Activated T-helper 17 cell treated with anti-CD3 and anti-CD28 coated beads, Interleukin-2, amount 50 U/mL, for 72 hours (primary cell): Measurements from ENCODE around the gene NOL3. TPM values are rescaled to one million over a fixed set of nuclear protein-coding genes. Genes with fewer than 3 reads are reported as not detected.

ENCODE experiments used
- ATAC-seq: fragments of 150-1000 bp; cut with Tn5 transposase; replicated peaks from 2 replicates; pipeline ENCODE4 v1.10.0; 2021; ENCODE audit warnings: mild to moderate bottlenecking, moderate library complexity
- H3K27ac Mint-ChIP-seq: one replicate; pipeline ENCODE4 v1.8.0; 2022; ENCODE audit warnings: mixed read lengths
- H3K27me3 Mint-ChIP-seq: one replicate; pipeline ENCODE4 v1.8.0; 2022; ENCODE audit warnings: mixed read lengths
- H3K36me3 Mint-ChIP-seq: one replicate; pipeline ENCODE4 v1.8.0; 2022; ENCODE audit warnings: low read depth, mild to moderate bottlenecking, mixed read lengths
- H3K4me1 Mint-ChIP-seq: one replicate; pipeline ENCODE4 v1.8.0; 2022; ENCODE audit warnings: mixed read lengths
- H3K4me3 Mint-ChIP-seq: one replicate; pipeline ENCODE4 v1.8.0; 2022; ENCODE audit warnings: mild to moderate bottlenecking, mixed read lengths
- H3K9me3 Mint-ChIP-seq: one replicate; pipeline ENCODE4 v1.8.0; 2022; ENCODE audit warnings: mixed read lengths
- total RNA-seq, 2 donors: library from RNA; stranded (reverse); gene quantifications; one replicate each; pipeline ENCODE4 v1.2.3, GENCODE V29; 2022

Gene NOL3
- total RNA-seq, 2 donors from 2014 or later = 30.0 to 194 TPM

GRCh38 chr16:67185651-67186134 lies 15.4 kb downstream of the NOL3 start:
- Mint-ChIP-seq H3K4me3 (no peak overlapping the region), H3K27ac (peak overlapping the region; percentile 65), H3K9me3 (no peaks in the 10 kb centered on the region), H3K27me3 (no peaks in the 10 kb centered on the region), H3K4me1 (peaks cover 8% of the 10 kb centered on the region), H3K36me3 (peaks cover 5% of the 10 kb centered on the region)
- no peak for ATAC-seq

GRCh38 chr16:67186550-67186950 lies 16.2 kb downstream of the NOL3 start:
- Mint-ChIP-seq H3K27ac (no peak overlapping the region), H3K4me1 (peaks cover 13% of the 10 kb centered on the region)
- ATAC-seq = no peak

GRCh38 chr16:67187175-67187890 lies 17.0 kb downstream of the NOL3 start:
- Mint-ChIP-seq H3K27me3 (no peaks in the 10 kb centered on the region), H3K36me3 (peaks cover 5% of the 10 kb centered on the region), H3K4me3 (no peak overlapping the region), H3K9me3 (no peaks in the 10 kb centered on the region), H3K4me1 (peaks cover 15% of the 10 kb centered on the region), H3K27ac (no peak overlapping the region)
- ATAC-seq = no peak

More at GRCh38 chr16:67186550-67186950, 16.2 kb downstream of the NOL3 start:
- no peaks in the 10 kb centered on the region for H3K9me3 Mint-ChIP-seq
- H3K27me3 Mint-ChIP-seq = no peaks in the 10 kb centered on the region
- H3K4me3 Mint-ChIP-seq = no peak overlapping the region
- peaks cover 5% of the 10 kb centered on the region for H3K36me3 Mint-ChIP-seq

- Mint-ChIP-seq H3K4me3 (no peak overlapping the region), H3K27me3 (no peaks in the 10 kb centered on the region), H3K9me3 (no peaks in the 10 kb centered on the region), H3K4me1 (peaks cover 15% of the 10 kb centered on the region), H3K27ac (no peak overlapping the region), H3K36me3 (peaks cover 15% of the 10 kb centered on the region)
- no peak for ATAC-seq
These were observed 18.0 kb downstream of the NOL3 start for GRCh38 chr16:67188323-67188722.

- peaks cover 17% of the 10 kb centered on the region for H3K4me1 Mint-ChIP-seq
- no peak overlapping the region for H3K27ac Mint-ChIP-seq
- no peaks in the 10 kb centered on the region for H3K27me3 Mint-ChIP-seq
- ATAC-seq = no peak
- H3K9me3 Mint-ChIP-seq = no peaks in the 10 kb centered on the region
- peaks cover 20% of the 10 kb centered on the region for H3K36me3 Mint-ChIP-seq
- no peak overlapping the region for H3K4me3 Mint-ChIP-seq
These were observed 18.5 kb downstream of the NOL3 start for GRCh38 chr16:67188798-67189197.

GRCh38 chr16:67190041-67190440 lies 19.7 kb downstream of the NOL3 start, which contains the start of gene EXOC3L1:
EXOC3L1 (minus strand) TSS chr16:67190136; CDS start chr16:67189676, 460 bp downstream.
- Mint-ChIP-seq H3K9me3 (no peaks in the 10 kb centered on the region), H3K36me3 (peaks cover 32% of the 10 kb centered on the region), H3K27ac (peak within 1 kb of the TSS; percentile 88), H3K4me3 (peak within 1 kb of the TSS; percentile 85), H3K27me3 (no peaks in the 10 kb centered on the region), H3K4me1 (peaks cover 20% of the 10 kb centered on the region)
- ATAC-seq = no peak

- Mint-ChIP-seq H3K9me3 (no peaks in the 10 kb centered on the region), H3K27me3 (no peaks in the 10 kb centered on the region), H3K4me3 (peak overlapping the region; percentile 85), H3K4me1 (peaks cover 15% of the 10 kb centered on the region), H3K36me3 (peaks cover 34% of the 10 kb centered on the region), H3K27ac (peak overlapping the region; percentile 88)
- no peak for ATAC-seq
These were observed 20.4 kb downstream of the NOL3 start for GRCh38 chr16:67190448-67191399.

GRCh38 chr16:67191411-67191994 lies 21.2 kb downstream of the NOL3 start:
- ATAC-seq = peak; percentile 16

GRCh38 chr16:67191995-67192681 lies 21.8 kb downstream of the NOL3 start, which contains the start of gene E2F4:
E2F4 (plus strand) TSS chr16:67192155; CDS start chr16:67192228, 73 bp downstream.
- peaks cover 27% of the 10 kb centered on the region for H3K4me1 Mint-ChIP-seq
- H3K9me3 Mint-ChIP-seq = no peaks in the 10 kb centered on the region
- peak within 1 kb of the TSS; percentile 88 for H3K27ac Mint-ChIP-seq
- ATAC-seq = peak; percentile 99
- peak within 1 kb of the TSS; percentile 85 for H3K4me3 Mint-ChIP-seq
- H3K36me3 Mint-ChIP-seq = peaks cover 48% of the 10 kb centered on the region
- no peaks in the 10 kb centered on the region for H3K27me3 Mint-ChIP-seq

More at GRCh38 chr16:67191411-67191994, 21.2 kb downstream of the NOL3 start:
- Mint-ChIP-seq H3K4me3 (peak overlapping the region; percentile 85), H3K36me3 (peaks cover 42% of the 10 kb centered on the region), H3K4me1 (peaks cover 22% of the 10 kb centered on the region), H3K27me3 (no peaks in the 10 kb centered on the region), H3K9me3 (no peaks in the 10 kb centered on the region), H3K27ac (peak overlapping the region; percentile 88)

- Mint-ChIP-seq H3K4me1 (peaks cover 27% of the 10 kb centered on the region), H3K27me3 (no peaks in the 10 kb centered on the region), H3K36me3 (peaks cover 53% of the 10 kb centered on the region), H3K9me3 (no peaks in the 10 kb centered on the region), H3K27ac (peak overlapping the region; percentile 88), H3K4me3 (peak overlapping the region; percentile 85)
- ATAC-seq = peak; percentile 13
These were observed 22.5 kb downstream of the NOL3 start for GRCh38 chr16:67192781-67193361.

- Mint-ChIP-seq H3K4me3 (peak overlapping the region; percentile 85), H3K9me3 (no peaks in the 10 kb centered on the region), H3K27me3 (no peaks in the 10 kb centered on the region), H3K36me3 (peaks cover 60% of the 10 kb centered on the region), H3K27ac (peak overlapping the region; percentile 88), H3K4me1 (peaks cover 27% of the 10 kb centered on the region)
- ATAC-seq = no peak
These were observed 23.2 kb downstream of the NOL3 start for GRCh38 chr16:67193536-67193935.

GRCh38 chr16:67194260-67194659 lies 23.9 kb downstream of the NOL3 start:
- H3K9me3 Mint-ChIP-seq = no peaks in the 10 kb centered on the region

GRCh38 chr16:67195676-67196075 lies 25.3 kb downstream of the NOL3 start:
- Mint-ChIP-seq H3K27ac (peak overlapping the region; percentile 74), H3K4me3 (peak overlapping the region; percentile 12), H3K27me3 (no peaks in the 10 kb centered on the region), H3K36me3 (peaks cover 74% of the 10 kb centered on the region), H3K9me3 (no peaks in the 10 kb centered on the region), H3K4me1 (peaks cover 27% of the 10 kb centered on the region)
- no peak for ATAC-seq

More at GRCh38 chr16:67194260-67194659, 23.9 kb downstream of the NOL3 start:
- peak overlapping the region; percentile 88 for H3K27ac Mint-ChIP-seq
- ATAC-seq = no peak
- H3K4me3 Mint-ChIP-seq = peak overlapping the region; percentile 85
- peaks cover 62% of the 10 kb centered on the region for H3K36me3 Mint-ChIP-seq
- H3K4me1 Mint-ChIP-seq = peaks cover 27% of the 10 kb centered on the region
- no peaks in the 10 kb centered on the region for H3K27me3 Mint-ChIP-seq
